ENCODE results near the gene SUPT5H. TPM values are rescaled to one million over a fixed set of nuclear protein-coding genes. Genes with fewer than 3 reads are reported as not detected.

The SUPT5H gene
- total and polyA plus RNA-seq, 2 of the 13 experiments (the other 11 are each of a cell fraction or from before 2014, with no cell fraction given), result 48.2 to 51.7 TPM

DNA sequence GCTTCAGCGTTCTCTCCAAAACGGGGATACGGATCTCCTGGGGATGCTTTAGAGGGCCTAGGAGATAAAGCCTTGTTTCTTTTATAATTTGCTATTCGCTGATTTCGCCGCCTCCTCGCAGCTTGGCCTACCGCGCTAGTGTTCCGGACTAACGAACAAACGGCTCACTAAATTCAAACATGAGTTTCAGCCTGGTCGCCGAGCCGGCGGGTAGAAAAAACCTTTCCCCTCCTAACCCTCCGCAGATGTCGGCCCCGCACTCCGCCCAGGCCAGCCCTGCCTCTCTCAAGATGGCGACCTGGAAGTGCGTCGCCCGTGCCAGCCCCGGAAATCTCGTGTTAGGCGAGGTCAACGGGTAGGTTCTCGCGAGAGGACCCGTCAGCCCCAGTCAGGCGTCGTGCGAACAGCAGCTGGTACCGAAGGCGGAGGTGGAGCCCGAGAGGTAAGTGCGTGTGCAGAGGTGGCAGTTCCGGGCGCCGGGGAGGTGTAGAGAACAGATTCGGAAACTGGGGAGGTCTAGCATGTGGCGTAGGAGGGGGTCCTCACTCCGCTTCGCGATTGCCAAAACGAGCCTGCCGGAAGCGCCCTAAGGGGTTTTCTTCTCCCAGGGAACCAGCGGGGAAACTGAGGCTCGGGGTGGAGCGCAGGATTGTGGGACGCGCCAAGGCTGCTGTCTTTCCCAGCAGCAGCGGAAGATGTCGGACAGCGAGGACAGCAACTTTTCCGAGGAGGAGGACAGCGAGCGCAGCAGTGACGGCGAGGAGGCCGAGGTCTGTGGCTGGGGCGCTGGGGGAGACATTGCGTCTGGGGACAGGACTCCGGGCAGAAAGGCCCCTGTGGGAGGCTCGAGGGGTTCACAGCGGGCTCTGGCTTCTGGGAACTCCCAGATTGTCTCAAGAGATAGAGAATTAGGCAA lies at the start of gene SUPT5H (continued):
- TF ChIP-seq, protein P1, sequence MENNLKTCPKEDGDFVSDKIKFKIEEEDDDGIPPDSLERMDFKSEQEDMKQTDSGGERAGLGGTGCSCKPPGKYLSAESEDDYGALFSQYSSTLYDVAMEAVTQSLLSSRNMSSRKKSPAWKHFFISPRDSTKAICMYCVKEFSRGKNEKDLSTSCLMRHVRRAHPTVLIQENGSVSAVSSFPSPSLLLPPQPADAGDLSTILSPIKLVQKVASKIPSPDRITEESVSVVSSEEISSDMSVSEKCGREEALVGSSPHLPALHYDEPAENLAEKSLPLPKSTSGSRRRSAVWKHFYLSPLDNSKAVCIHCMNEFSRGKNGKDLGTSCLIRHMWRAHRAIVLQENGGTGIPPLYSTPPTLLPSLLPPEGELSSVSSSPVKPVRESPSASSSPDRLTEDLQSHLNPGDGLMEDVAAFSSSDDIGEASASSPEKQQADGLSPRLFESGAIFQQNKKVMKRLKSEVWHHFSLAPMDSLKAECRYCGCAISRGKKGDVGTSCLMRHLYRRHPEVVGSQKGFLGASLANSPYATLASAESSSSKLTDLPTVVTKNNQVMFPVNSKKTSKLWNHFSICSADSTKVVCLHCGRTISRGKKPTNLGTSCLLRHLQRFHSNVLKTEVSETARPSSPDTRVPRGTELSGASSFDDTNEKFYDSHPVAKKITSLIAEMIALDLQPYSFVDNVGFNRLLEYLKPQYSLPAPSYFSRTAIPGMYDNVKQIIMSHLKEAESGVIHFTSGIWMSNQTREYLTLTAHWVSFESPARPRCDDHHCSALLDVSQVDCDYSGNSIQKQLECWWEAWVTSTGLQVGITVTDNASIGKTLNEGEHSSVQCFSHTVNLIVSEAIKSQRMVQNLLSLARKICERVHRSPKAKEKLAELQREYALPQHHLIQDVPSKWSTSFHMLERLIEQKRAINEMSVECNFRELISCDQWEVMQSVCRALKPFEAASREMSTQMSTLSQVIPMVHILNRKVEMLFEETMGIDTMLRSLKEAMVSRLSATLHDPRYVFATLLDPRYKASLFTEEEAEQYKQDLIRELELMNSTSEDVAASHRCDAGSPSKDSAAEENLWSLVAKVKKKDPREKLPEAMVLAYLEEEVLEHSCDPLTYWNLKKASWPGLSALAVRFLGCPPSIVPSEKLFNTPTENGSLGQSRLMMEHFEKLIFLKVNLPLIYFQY (CRISPR knock-in tag; IDR thresholded peaks at IDR 0.05; ENCODE audit: borderline replicate concordance), result peak; percentile 66; the same call in 1 of the 2 replicates
- TF ChIP-seq, protein P2, sequence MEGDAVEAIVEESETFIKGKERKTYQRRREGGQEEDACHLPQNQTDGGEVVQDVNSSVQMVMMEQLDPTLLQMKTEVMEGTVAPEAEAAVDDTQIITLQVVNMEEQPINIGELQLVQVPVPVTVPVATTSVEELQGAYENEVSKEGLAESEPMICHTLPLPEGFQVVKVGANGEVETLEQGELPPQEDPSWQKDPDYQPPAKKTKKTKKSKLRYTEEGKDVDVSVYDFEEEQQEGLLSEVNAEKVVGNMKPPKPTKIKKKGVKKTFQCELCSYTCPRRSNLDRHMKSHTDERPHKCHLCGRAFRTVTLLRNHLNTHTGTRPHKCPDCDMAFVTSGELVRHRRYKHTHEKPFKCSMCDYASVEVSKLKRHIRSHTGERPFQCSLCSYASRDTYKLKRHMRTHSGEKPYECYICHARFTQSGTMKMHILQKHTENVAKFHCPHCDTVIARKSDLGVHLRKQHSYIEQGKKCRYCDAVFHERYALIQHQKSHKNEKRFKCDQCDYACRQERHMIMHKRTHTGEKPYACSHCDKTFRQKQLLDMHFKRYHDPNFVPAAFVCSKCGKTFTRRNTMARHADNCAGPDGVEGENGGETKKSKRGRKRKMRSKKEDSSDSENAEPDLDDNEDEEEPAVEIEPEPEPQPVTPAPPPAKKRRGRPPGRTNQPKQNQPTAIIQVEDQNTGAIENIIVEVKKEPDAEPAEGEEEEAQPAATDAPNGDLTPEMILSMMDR (CRISPR knock-in tag; IDR thresholded peaks at IDR 0.05), result no peak
- TF ChIP-seq ZNF367 (CRISPR knock-in tag; IDR thresholded peaks at IDR 0.05; ENCODE audit: borderline replicate concordance) (no peak), LCORL (IDR thresholded peaks at IDR 0.05) (no peak), LCORL (CRISPR knock-in tag; IDR thresholded peaks at IDR 0.05) (peak; percentile 14; the same call in 1 of the 2 replicates), HNRNPL (IDR thresholded peaks at IDR 0.05; ENCODE audit: low read depth, low read length) (peak; percentile 83; the same call in 1 of the 2 replicates), ZNF296 (CRISPR knock-in tag; conservative IDR thresholded peaks at IDR 0.05) (no peak), TBL1XR1 (IDR thresholded peaks at IDR 0.05; ENCODE audit: borderline replicate concordance, low read length, partially characterized antibody) (no peak), ZNF549 (CRISPR knock-in tag; IDR thresholded peaks at IDR 0.05) (no peak), RBM39 (IDR thresholded peaks at IDR 0.05; ENCODE audit: low read depth, low read length, poor library complexity, severe bottlenecking) (peak; percentile 48), NAIF1 (CRISPR knock-in tag; IDR thresholded peaks at IDR 0.05; ENCODE audit: borderline replicate concordance) (no peak), CBX2 (IDR thresholded peaks at IDR 0.05; ENCODE audit: low read depth, low read length) (no peak), CBX2 (CRISPR knock-in tag; IDR thresholded peaks at IDR 0.05; ENCODE audit: low read depth) (no peak), KLF11 (CRISPR knock-in tag; IDR thresholded peaks at IDR 0.05) (no peak)
- TF ChIP-seq, protein P3, sequence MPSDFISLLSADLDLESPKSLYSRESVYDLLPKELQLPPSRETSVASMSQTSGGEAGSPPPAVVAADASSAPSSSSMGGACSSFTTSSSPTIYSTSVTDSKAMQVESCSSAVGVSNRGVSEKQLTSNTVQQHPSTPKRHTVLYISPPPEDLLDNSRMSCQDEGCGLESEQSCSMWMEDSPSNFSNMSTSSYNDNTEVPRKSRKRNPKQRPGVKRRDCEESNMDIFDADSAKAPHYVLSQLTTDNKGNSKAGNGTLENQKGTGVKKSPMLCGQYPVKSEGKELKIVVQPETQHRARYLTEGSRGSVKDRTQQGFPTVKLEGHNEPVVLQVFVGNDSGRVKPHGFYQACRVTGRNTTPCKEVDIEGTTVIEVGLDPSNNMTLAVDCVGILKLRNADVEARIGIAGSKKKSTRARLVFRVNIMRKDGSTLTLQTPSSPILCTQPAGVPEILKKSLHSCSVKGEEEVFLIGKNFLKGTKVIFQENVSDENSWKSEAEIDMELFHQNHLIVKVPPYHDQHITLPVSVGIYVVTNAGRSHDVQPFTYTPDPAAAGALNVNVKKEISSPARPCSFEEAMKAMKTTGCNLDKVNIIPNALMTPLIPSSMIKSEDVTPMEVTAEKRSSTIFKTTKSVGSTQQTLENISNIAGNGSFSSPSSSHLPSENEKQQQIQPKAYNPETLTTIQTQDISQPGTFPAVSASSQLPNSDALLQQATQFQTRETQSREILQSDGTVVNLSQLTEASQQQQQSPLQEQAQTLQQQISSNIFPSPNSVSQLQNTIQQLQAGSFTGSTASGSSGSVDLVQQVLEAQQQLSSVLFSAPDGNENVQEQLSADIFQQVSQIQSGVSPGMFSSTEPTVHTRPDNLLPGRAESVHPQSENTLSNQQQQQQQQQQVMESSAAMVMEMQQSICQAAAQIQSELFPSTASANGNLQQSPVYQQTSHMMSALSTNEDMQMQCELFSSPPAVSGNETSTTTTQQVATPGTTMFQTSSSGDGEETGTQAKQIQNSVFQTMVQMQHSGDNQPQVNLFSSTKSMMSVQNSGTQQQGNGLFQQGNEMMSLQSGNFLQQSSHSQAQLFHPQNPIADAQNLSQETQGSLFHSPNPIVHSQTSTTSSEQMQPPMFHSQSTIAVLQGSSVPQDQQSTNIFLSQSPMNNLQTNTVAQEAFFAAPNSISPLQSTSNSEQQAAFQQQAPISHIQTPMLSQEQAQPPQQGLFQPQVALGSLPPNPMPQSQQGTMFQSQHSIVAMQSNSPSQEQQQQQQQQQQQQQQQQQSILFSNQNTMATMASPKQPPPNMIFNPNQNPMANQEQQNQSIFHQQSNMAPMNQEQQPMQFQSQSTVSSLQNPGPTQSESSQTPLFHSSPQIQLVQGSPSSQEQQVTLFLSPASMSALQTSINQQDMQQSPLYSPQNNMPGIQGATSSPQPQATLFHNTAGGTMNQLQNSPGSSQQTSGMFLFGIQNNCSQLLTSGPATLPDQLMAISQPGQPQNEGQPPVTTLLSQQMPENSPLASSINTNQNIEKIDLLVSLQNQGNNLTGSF (CRISPR knock-in tag; IDR thresholded peaks at IDR 0.05), result no peak; the same call in 1 of the 2 replicates
- TF ChIP-seq, protein P4, sequence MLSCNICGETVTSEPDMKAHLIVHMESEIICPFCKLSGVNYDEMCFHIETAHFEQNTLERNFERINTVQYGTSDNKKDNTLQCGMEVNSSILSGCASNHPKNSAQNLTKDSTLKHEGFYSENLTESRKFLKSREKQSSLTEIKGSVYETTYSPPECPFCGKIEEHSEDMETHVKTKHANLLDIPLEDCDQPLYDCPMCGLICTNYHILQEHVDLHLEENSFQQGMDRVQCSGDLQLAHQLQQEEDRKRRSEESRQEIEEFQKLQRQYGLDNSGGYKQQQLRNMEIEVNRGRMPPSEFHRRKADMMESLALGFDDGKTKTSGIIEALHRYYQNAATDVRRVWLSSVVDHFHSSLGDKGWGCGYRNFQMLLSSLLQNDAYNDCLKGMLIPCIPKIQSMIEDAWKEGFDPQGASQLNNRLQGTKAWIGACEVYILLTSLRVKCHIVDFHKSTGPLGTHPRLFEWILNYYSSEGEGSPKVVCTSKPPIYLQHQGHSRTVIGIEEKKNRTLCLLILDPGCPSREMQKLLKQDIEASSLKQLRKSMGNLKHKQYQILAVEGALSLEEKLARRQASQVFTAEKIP (CRISPR knock-in tag; IDR thresholded peaks at IDR 0.05; ENCODE audit: borderline replicate concordance), result no peak
